Bronchial epithelial cell (primary cell): Measurements from ENCODE around the gene AQP3. TPM values are rescaled to one million over a fixed set of nuclear protein-coding genes. Genes with fewer than 3 reads are reported as not detected.

ENCODE experiments used
- DNase-seq: peaks from one replicate; pipeline ENCODE4 v3.0.0-alpha.2; 2010; ENCODE audit warnings: low read depth
- FAIRE-seq: peaks from 2 replicates; lab custom pipeline; 2011; peaks lifted over from hg19 to GRCh38; lab: Jason Lieb, UNC
- H3K27me3 ChIP-seq: 2 replicates; pipeline ENCODE4 v1.5.1; 2011; ENCODE audit warnings: low read length; ENCODE audit not compliant: control insufficient read depth, insufficient read depth
- H3K36me3 ChIP-seq: 2 replicates; pipeline ENCODE4 v1.5.1; 2011; ENCODE audit warnings: low read length; ENCODE audit not compliant: control insufficient read depth, insufficient read depth
- H3K4me3 ChIP-seq: 2 replicates; pipeline ENCODE4 v1.5.1; 2011; ENCODE audit warnings: mild to moderate bottlenecking, low read depth, low read length, control low read depth
- total RNA-seq: library from RNA; depleted of rRNA; stranded (reverse); fragments of >200 nt; gene quantifications from 2 replicates; pipeline ENCODE4 v1.2.1, GENCODE V29; 2014
- TF ChIP-seq, protein P1 (sequence below): IDR thresholded peaks from 2 replicates; pipeline ENCODE4 v1.5.1; 2011; ENCODE audit warnings: mild to moderate bottlenecking, moderate library complexity, low read length, control low read depth, inconsistent platforms; ENCODE audit not compliant: insufficient read depth, severe bottlenecking

The AQP3 gene
- total RNA-seq, 1 donor from 2014 or later: 47.7 TPM

GRCh38 chr9:33469891-33470290, 22.5 kb upstream of the AQP3 start:
- Histone ChIP-seq H3K4me3 (no peak overlapping the region), H3K36me3 (peaks cover 40% of the 10 kb centered on the region), H3K27me3 (no peaks in the 10 kb centered on the region)
- FAIRE-seq (no peak), DNase-seq (no peak)
- TF ChIP-seq, protein P1, sequence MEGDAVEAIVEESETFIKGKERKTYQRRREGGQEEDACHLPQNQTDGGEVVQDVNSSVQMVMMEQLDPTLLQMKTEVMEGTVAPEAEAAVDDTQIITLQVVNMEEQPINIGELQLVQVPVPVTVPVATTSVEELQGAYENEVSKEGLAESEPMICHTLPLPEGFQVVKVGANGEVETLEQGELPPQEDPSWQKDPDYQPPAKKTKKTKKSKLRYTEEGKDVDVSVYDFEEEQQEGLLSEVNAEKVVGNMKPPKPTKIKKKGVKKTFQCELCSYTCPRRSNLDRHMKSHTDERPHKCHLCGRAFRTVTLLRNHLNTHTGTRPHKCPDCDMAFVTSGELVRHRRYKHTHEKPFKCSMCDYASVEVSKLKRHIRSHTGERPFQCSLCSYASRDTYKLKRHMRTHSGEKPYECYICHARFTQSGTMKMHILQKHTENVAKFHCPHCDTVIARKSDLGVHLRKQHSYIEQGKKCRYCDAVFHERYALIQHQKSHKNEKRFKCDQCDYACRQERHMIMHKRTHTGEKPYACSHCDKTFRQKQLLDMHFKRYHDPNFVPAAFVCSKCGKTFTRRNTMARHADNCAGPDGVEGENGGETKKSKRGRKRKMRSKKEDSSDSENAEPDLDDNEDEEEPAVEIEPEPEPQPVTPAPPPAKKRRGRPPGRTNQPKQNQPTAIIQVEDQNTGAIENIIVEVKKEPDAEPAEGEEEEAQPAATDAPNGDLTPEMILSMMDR: no peak

DNA sequence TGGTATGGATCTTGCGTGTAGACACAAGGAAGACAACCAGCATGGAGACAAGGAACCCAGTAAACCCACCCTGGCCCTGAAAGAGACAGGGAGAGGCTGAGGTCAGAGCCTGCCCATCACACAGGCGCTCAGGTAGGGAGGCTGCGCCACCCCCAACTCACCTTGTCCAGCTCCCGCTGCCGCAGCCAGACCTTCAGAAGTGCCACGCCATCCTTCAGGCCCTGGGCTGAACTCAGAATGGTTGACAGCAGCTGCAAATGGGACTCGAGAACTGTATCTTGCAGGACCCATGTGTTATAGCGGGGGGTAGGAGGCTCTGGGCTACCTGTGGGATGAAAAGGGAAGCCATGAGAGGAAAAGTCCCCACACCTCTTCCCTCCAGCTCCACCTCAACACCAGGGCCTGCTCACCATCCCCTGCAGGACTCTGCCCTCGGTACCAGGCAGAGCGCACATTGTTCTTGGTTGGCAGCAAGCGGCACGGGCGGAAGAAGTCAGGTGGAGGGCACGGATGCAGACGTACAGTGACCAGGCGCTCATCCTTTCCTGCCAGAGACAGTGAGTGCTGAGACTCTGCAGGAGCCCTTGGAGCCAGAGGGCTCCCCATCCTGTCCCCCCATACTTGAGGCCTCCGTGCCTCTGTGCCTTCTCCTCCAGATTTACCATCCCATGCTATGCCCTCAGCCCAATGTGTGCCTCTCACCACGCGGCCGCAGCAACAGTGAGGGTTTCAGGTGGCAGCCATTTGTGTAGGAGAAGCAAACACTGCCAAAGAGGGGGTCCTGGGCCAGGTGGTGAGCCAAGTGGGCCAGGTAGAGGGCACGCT, 21.6 kb upstream of the AQP3 start:
- TF ChIP-seq, protein P1: no peak
- peak; percentile 36 for FAIRE-seq
- H3K4me3 ChIP-seq: no peak overlapping the region
- H3K36me3 ChIP-seq: peaks cover 48% of the 10 kb centered on the region
- H3K27me3 ChIP-seq: no peaks in the 10 kb centered on the region
- DNase-seq: no peak

DNA sequence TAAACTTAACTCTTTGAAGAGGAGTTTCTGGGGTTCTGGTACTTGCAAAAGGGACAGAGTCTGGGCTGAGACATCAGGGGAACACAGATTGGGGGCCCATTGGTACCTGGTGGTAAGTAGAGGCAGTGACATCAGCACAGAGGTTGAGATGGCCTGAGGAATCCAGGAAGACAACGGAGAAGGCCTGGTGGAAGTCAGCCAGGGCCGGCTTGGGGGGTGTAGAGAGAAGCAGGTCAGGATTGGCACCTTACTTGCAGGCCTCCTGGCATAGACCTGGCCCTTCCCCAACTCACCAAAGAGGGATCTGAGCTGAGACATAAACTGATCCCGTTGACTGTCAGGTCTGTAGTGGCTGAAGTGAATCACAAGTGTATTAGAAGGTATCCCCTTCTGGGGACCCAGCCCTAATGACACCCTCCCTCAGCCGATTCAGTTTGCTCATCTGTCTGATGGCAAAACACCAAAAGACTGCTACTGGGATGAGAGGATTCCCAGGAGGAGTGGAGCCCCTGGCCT, 20.9 kb upstream of the AQP3 start:
- no peak for FAIRE-seq

GRCh38 chr9:33467526-33467925, 20.1 kb upstream of the AQP3 start:
- Histone ChIP-seq H3K36me3 (peaks cover 61% of the 10 kb centered on the region), H3K27me3 (no peaks in the 10 kb centered on the region), H3K4me3 (no peak overlapping the region)
- DNase-seq: no peak
- TF ChIP-seq, protein P1: no peak
- no peak for FAIRE-seq

More for the DNA sequence above, 20.9 kb upstream of the AQP3 start:
- Histone ChIP-seq H3K36me3 (peaks cover 55% of the 10 kb centered on the region), H3K4me3 (no peak overlapping the region), H3K27me3 (no peaks in the 10 kb centered on the region)
- TF ChIP-seq, protein P1: no peak
- no peak for DNase-seq

DNA sequence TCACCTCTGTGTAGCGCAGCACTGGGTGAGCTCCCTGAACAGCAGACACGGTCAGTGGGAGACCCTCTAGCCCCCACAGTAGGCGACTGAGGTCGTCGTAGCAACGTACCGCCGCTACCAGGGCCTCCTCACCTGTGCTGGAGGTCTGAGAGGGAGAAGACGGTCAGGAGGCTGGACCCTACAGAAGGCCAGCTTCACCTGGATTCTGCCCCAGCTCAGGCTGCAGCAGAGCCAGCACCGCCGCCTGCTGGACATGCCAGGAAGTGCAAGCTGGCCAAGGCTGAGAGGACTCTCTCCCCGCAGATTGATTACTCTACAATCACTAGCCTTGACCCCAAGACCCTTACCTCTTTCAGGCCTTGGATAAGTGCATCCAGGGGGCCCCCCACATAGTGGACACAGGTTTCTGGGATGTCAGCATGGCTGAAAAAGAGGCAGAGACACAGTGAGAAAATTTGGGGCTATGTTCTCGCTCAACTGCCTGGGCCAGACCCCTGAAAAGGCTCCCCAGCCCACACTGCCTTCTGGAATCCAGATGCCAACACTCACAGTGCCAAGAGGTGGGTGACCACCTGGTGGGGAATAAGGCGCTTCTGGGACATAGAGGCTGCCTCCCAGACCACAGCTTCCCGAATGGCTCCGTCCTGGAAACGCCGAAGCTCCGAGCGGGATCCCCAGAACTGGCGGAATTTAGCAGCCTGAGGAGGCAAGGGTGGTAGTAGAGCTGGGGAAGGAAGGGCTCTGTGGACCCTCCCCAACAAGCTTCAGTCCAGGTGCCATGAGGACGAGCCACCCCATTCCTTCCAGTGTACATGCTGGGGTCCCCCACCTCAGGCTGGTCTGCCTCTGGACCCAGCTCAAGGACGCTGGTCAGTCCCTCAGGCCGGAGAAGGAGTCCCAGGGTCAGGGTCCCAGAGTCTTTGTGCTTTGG, 19.4 kb upstream of the AQP3 start:
- DNase-seq: no peak
- FAIRE-seq: peak; percentile 62
- Histone ChIP-seq H3K27me3 (no peaks in the 10 kb centered on the region), H3K36me3 (peaks cover 64% of the 10 kb centered on the region), H3K4me3 (no peak overlapping the region)
- TF ChIP-seq, protein P1: peak; percentile 100
